IPS-18c (cell line): Measurements from ENCODE around the gene CCS.
A peak's percentile ranks its signal among the peaks of the same experiment; 100 is the strongest.
"Not testable (repeated sequence)": the region's sequence is repeated elsewhere in the genome, so short reads cannot be mapped to it uniquely, and the experiment has no call there.

ENCODE experiments used
- H3K4me3 ChIP-seq: 2 replicates; pipeline ENCODE4 v1.7.0; 2013; ENCODE audit warnings: low read depth, mild to moderate bottlenecking, low read length, moderate library complexity; ENCODE audit not compliant: insufficient read depth
- H3K9me3 ChIP-seq: one replicate; pipeline ENCODE4 v1.6.1; 2013; ENCODE audit warnings: mild to moderate bottlenecking, low read length, moderate library complexity; ENCODE audit not compliant: control insufficient read depth, insufficient read depth

The CCS gene

GRCh38 chr11:66637557-66638176 lies 44.7 kb downstream of the CCS start:
- Histone ChIP-seq H3K4me3 (peak overlapping the region; percentile 34), H3K9me3 (no peaks in the 10 kb centered on the region)

- Histone ChIP-seq H3K4me3 (peak within 1 kb of the TSS; percentile 97), H3K9me3 (no peaks in the 10 kb centered on the region)
Observed at GRCh38 chr11:66638177-66639065, 45.4 kb downstream of the CCS start, which contains the start of gene RBM4. TSS of gene RBM4 (plus strand) at chr11:66638703. CDS start at chr11:66639712, 1,009 bp downstream.

DNA sequence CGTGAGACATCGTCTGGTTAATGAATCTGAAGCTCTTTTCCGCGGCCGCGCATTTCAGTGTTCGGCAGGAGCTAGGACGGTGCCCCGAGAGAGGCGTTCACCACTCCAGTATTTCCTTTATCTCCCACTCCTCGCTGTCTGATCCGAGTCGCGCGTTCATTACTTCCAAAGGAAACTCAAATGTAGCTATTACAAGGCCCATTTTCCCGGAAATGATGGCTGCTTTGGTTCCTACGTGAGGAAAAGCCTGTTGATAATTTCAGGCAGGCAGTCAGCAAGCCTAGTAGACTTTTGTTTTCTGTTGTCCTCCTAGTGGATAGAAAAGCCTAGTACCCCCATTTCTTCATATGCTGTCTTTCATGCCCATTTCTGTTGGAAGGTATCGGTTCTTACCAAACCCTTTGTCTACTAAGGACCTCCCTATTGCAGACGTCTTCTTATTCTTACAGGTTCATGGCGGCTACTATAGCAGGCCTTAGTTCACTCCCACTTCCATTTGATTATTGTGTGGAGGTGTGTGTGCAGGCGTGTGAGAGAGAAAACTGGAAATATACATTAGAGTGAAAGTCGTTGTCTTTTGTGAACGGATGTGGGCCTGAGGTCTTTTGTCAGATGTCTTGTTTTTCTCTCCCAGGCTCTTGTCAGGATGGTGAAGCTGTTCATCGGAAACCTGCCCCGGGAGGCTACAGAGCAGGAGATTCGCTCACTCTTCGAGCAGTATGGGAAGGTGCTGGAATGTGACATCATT lies 46.3 kb downstream of the CCS start:
- Histone ChIP-seq H3K9me3 (no peaks in the 10 kb centered on the region), H3K4me3 (peak overlapping the region; percentile 97)

- H3K4me3 ChIP-seq = peak overlapping the region; percentile 97
- not testable (repeated sequence) for H3K9me3 ChIP-seq
Observed at GRCh38 chr11:66639814-66640340, 46.9 kb downstream of the CCS start.

GRCh38 chr11:66641834-66642233 lies 48.8 kb downstream of the CCS start:
- Histone ChIP-seq H3K4me3 (no peak overlapping the region), H3K9me3 (no peaks in the 10 kb centered on the region)

- H3K4me3 ChIP-seq = no peak overlapping the region
- H3K9me3 ChIP-seq = no peaks in the 10 kb centered on the region
Observed at GRCh38 chr11:66643745-66644437, 50.9 kb downstream of the CCS start.

GRCh38 chr11:66646828-66647227 lies 53.8 kb downstream of the CCS start:
- H3K4me3 ChIP-seq = no peak overlapping the region

GRCh38 chr11:66649903-66650302 lies 56.9 kb downstream of the CCS start:
- H3K9me3 ChIP-seq = no peaks in the 10 kb centered on the region
- H3K4me3 ChIP-seq = no peak overlapping the region

More at GRCh38 chr11:66646828-66647227, 53.8 kb downstream of the CCS start:
- H3K9me3 ChIP-seq = no peaks in the 10 kb centered on the region

- H3K9me3 ChIP-seq = no peaks in the 10 kb centered on the region
- no peak overlapping the region for H3K4me3 ChIP-seq
Observed at GRCh38 chr11:66651016-66651415, 58.0 kb downstream of the CCS start.

GRCh38 chr11:66652651-66653050 lies 59.7 kb downstream of the CCS start:
- H3K9me3 ChIP-seq = no peaks in the 10 kb centered on the region
- no peak overlapping the region for H3K4me3 ChIP-seq

- H3K9me3 ChIP-seq = no peaks in the 10 kb centered on the region
- no peak overlapping the region for H3K4me3 ChIP-seq
Observed at GRCh38 chr11:66653123-66653522, 60.1 kb downstream of the CCS start.
